Measurements from ENCODE around the gene THSD4.
"Not testable (repeated sequence)": the region's sequence is repeated elsewhere in the genome, so short reads cannot be mapped to it uniquely, and the experiment has no call there.

The THSD4 gene

DNA sequence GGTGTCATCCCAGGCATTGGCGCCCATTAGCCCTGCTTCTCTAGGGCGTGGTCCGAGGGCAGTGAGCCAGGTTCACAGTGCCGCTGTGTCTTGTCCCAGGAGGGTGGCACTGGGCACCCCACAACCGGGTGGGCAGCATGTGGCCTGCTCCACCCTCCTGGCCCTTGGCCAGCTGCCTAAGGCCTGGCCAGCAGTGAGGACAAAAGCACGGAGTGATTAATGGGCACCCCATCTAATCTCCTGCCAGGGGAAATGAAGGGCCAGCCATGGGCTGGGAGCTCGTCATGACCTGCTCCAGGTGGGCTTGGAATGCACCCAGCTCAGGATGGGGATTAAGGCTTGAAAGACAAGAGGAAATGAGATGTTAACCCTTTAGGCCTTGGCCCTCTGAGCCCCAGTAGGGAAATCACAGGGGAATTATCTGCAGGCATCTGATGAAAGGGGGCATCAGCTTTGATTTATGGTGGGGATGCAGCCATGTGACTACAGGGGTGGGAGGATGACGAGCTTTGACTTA, 5.2 kb downstream of the THSD4 start:
- no peak for DNase-seq

DNA sequence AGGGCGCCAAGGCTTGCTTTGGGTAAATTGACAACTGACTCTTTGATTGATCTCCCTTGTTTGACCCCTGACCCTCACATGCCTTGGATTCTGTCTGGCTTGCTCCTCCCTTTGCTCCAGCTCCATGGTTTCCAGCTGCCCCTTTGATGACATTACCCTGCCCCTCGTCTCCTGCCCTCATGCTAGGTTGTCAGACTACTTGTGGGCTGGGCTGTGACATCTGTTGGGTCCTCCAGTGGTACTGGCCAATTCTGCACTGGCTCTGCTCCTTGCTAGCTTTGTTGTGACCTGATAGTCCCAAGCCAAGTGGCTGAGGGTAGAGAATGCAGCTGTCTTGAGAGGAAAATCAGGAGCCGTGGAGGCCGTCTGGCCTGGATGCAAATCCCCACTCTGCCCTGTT, 6.2 kb downstream of the THSD4 start:
- DNase-seq = no peak

DNA sequence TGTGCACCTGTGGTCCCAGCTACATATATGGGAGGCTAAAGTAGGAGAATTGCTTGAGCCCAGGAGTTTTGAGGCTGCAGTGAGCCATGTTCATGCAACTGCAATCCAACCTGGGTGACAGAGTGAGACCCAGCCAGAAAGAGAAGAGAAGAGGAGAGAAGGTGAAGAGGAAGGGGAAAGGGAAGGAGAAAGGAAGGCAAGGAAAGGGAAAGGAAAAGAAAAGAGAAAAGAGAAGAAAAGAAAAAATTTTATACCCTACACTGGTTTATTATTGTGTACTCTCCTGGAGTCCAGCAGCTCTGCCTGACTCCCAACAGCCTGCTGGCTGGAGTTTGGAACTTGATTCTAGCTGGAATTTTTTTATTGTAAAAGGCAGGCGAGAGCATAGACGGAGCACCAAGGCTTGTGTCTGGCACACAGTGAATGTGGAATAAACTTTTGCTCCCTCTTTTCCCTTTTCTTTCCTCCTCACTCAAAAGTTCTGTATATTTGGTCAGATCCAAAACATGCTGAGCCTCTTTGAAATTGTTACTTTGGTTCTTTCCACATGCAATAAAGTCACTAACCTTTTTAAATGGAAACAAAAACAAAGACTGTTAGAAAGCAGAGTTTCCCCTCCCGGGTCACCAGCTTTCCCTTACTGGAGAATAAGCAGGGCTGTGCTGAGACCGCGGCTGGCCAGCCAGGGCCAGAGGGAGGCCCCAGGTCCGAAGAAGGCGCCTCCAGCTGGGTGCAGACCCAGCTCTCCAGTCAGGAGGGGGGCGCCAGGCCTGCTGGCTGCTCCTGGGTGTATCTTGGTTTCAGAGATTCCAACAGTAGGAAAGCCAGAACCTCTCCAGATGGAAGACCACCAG, 9.9 kb downstream of the THSD4 start:
- DNase-seq = no peak

DNA sequence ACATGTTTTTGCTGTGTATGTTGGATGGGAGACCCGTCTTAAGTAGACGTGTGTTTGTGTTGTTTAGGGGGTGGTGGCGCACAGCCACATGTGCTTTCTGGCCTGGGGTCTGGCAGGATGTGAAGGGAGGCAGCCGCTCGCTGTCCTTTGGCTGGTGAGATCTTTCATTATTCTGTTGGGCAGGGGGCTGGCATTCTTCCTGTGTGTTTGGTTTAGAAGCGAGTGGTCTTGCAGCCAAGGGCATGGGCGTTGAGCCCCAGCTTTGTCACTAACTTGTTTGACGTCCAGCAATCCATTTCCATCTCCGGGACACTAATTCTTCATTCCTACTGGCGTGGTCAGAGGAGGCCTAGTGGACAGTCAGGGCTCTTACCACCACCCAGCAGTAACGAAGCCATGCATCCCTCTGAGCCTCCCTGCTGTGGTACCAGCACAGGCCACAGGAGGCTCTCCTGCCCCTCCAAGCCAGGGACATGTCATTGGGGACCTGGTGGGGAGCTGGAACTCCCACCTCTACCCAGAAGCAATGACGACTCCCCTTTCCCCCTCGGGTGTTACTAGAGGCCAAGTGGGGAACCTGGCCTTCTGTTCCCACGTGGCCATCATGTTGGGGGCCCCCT, 10.7 kb downstream of the THSD4 start:
- DNase-seq = no peak

DNA sequence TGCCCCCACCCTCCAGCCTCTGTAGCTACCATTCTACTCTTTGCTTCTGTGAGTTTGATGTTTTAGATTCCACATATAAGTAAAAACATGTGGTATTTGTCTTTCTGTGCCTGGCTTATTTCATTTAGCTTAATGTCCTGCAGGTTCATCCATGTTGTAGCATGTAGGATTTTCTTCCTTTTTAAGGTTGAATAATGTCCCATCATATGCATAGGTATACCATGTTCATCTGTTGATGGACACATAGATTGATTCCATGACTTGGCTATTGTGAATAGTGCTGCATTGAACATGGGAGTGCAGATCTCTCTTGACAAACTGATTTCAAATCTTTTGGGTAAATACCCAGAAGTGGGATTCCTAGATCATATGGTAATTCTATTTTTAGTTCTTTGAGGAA, 11.8 kb downstream of the THSD4 start:
- DNase-seq = no peak

DNA sequence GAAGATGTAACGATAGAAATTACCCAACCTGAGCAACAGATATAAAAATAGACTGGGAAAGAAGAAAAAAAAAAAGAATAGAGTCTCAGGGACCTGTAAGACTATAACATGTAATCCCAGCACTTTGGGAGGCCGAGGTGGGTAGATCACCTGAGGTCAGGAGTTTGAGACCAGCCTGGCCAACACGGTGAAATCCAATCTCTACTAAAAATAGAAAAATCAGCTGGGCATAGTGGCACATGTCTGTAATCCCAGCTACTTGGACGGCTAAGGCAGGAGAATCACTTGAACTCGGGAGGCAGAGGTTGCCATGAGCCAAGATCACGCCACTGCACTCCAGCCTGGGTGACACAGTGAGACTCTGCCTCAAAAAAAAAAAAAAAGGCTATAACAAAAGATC, 12.9 kb downstream of the THSD4 start:
- DNase-seq = not testable (repeated sequence)

DNA sequence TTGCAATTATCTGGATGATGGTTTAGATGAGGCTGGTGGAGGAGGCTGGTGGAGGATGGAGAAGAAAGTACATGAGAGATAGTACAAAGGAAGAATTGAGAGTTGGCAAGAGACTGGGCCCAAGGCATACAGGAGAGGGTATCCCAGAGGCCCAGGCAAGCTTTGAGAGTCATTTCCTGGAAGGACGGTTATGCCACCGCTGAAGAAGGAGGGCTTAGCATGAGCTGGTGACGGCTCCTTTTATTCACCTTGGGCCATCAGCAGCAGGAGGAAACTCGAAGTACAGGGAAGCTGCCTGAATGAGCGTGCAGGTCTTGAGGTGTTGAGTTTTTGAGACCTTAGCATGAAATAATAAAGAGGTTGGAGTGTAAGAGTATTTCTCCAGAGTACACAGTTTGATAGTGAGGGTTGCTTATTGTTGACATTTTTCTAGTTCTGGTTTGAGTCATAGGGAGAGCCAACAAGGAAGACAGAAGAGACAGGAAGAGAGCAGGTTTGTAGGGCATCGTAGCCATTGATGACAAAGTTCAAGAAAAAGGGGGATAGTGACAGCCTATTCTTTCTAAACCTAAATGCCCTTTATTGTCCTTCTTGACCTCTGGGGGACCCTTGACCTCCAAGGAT, 13.8 kb downstream of the THSD4 start:
- no peak for DNase-seq

DNA sequence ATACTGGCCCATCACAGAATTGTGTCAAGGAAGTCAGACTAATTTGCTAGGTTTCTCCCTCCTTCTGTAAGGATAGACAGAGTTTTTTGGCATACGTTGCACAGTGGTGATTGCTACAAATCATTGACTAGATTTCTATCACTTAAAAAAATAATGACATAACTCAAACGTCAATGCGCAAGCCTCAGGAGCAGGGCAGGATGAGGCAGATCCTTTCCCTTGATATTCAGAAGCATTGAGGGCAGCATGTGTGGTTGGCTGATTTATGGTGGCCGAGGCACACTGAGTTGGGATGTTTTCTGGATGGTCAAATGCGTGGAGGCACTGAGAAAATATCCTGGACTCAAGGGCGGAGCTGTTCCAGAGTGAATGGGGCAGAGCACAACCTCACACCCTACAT, 14.4 kb downstream of the THSD4 start:
- DNase-seq = no peak

DNA sequence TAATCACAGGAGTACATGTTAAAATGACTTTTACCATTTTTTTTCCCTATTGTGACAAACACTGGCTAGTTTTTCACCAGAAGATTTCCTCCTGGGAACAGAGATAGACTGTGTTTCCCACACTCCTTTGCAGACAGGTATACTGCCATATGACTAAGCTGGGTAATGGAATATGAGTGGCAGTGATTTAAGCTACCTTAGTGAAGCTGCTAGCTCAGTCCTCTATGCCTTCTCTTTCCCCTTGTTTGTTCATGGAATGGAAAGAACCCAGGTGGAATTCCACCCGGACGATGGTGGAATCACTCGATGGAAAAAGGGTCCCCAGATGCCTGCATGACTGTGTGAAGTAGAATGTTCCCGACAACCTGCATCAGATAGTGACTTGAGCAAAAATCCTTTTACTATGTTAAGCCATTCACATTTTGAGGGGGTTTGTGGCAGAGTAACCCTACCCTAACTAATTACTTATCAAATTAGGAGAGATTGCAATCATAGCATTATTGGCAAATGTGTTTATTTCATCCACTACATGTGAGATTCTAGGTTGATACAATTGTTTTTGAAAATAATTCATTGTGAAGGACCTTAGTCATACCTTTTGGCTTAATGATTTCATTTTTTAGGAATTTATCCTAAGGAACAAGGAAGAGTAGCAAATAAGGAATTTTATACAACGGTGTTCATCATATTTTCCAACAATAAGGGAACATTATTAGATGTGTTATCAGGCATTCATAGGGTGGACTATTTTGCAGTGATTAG, 16.5 kb downstream of the THSD4 start:
- DNase-seq = no peak

DNA sequence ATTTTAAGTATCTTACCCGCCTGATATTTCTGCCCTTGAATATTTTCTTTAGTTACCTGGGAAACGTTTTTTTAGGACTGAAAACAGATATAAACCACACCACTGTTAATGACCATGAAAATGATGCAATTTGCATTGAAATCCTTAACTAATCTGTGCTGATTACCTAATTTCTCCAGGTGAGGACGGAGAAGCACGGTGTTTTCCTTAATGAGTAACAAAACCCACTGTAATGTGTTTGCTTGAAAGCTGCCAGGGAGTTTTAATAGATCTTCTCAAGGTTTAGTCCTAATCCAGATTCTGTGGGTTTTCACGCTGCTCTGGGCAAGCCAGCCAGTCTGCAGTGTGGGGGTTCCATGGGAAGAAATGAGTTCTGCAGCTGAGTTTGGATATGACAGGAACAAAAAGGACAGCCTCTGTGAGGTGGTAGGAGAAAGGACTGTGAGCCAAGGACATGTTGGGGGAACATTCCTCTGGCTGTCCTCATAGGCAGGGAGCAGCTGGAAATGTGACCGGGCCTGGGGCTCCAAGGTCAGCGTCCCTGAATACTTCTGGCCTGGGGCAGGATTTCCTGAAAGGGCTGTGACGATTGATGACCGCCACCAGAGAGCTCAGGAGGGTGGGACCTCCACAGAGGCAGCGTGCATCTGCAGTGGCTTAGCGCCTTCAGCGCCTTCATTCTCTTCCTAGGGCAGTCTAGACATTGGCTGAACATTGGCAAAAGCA, 18.6 kb downstream of the THSD4 start:
- no peak for DNase-seq

DNA sequence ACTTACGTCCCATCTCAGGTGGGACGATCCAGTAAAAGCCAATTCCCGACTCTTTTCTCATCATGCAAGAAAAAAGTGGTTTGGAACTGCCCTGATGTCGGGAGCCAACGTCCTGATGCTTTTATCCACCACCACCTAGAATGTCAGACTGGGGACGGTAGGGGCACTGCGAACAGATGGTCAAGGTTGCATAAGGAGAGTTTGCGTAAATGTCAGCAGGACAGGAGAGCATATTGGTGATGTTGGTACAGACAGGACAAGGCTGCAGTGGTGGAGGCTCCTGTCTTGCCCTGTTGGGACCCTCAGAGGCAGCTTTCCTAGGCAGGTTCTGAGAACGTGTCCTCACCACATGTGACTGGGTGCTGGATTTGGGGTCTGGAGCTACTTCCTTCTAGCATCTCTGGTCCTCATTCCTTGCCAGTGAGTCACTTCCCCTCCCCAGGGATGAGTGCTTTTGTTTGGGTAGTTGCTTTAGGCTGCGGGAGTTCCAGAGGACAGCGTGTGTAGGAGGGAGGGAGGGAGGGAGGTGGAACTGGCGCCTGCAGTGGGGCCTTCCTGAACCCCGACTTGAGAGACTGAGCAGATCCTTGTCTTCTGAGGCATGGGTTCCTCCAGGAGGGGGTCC, 21.0 kb downstream of the THSD4 start:
- no peak for DNase-seq

DNA sequence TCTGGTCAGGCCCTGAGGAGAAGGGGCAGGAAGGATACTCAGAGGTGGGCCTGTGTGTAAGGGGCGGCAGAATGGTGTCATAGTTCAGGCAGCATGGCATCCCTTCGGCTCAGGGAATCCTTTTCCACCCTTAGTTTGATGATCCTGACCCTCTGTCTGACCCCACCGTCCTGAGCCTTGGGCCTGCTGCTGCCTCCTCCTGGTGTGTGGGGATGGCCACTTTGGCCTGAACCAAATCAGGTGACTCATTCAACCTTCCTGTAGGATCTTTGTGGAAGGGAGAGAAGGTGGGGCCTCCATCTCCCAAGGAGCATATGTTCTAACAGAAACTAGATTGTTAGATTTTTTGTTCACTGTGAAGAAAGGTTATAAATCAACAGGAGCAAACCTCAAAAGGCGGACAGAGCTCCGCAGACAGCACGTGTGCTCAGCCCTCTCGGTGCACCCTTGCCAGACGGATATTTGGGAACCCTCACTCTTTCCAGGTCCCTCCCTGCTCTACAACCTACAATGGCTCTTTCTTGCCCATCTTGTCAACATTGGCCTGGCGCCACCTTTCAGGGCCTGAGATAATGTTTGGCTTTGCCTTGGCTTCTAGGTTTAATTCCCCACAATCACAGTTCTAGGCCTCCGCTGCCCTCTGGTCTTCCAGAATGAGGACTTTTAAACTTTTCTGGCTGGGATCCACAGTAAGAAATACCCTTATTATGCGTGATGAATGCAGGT, 21.7 kb downstream of the THSD4 start:
- DNase-seq = no peak

DNA sequence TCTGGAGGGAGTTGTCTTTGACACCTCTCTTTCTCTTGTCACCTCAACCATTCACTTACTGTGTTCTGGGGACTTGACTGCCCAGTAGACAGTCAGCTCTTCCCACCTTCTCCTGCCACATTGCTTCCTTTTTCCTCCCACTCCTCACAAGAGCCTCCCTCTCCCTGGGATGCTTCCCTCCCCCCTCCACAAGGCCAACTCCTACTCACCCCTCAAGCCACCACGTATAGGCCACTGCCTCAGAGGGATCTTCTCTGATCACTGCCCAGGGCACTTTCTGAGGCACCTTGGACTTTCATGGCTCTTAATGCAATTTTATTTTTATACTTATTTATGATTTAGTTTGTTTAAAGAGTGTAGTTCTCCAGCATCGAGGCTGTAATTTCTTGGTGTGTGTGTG, 23.2 kb downstream of the THSD4 start:
- no peak for DNase-seq

DNA sequence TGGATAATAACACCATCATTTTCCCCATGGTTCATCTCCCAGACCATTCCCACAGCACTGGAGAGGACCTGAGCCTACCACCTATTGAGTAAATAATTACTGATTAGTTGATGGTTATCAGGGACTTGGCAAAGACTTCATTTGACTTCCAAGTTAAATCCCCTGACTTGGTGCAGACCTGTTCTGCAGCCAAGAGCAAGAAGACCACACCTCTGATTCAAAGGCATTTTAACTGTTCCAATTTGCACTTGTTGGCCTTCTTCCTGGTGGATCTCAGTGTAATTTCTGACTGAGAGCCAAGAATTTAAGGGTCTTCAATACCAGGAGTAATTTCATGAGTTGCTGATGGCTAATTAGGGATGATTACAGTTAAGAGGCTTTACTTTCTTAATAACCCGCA, 24.0 kb downstream of the THSD4 start:
- DNase-seq = no peak

DNA sequence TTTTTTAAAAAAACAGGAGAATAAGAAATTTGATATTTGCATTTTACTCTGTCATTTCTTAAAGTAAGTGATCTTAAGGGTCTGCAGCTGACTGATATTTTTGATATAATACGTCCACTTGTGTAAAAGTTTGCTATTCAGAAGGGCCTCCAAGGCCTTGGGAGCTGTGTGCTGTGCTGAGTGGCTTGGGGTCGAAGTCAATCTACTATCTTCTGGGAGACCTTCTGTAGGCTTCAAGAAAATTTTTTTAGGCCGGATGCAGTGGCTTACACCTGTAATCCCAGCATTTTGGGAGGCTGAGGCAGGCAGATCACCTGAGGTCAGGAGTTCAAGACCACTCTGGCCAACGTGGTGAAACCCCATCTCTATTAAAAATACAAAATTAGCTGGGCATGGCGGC, 26.3 kb downstream of the THSD4 start:
- no peak for DNase-seq

DNA sequence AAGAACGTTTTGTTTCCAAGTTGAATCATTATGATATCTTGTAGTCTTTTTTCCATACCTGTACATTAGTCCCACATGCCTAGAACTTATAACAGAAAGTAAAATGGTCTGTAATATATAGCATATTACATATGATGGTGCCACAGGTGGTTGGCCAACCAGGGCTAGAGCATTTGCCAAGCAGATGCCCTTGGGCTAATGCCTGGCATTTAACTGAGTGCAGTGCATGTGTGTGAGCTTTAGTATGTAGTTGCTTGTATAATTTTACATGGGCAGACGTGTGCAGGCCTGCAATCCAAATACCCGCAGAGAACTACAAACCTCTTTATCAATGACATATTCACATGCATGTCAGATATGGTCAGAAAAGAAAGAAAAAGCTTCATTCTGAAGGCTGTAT, 27.5 kb downstream of the THSD4 start:
- DNase-seq = no peak

DNA sequence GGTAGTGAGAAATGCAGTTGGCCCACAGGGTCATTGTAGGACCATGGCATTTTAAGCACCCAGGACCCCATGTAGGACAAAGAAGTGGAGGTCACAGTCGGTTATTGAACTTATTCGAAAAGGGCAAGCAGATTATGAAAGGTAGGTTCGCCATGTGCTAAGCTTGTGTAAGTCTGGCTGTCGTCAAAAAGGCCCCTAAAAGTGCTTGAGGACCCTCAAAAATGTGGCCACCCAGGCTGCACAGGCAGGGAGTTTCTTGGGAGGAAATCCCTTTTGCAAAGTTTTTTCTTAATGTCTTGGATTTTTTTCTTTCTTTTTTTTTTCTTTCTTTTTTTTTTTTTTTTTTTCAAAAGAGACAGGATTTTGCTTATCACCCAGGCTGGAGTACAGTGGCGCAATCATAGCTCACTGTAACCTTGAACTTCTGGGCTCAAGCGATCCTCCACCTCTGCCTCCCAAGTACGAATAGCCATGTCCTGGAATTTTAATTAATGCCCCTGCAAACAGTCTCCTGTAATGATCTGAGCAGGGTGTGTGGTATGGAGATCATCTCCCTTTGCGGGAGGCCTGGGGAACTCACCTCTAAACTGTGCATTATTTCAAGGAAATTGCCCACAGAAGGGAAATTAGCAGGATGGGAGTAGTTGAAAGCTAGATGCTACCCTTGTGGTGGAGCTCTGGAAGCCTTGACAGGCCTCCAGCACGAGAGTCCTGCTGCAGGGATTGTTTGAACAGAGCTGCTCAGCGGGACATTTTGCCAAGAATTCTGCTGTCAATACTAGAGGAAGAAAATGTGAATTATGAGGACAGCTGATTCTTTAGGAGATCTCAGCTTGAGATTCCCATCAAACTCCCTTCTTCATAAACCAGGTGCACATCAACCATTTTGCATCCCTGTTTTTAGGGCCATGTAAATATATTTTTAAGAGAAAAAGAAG, 28.4 kb downstream of the THSD4 start:
- DNase-seq = no peak

DNA sequence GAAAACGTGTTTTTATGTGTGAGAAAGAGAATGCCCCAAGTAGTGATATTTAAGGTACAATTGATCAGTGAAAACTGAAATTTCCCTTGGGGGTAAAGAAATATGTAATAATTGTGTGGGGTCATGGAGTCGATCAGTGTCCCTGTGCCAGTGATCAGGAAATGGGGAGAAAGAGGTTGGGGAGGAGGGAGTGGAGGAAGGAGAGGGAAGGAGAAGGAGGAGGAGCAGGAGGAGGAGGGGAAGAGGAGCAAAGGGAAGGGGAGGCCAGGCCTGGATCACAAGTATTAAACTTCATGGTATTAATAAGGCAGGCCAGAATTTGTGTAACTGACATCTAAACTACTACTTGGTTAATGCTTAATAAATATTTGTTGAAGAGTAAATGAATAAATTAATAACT, 30.4 kb downstream of the THSD4 start:
- DNase-seq = no peak

DNA sequence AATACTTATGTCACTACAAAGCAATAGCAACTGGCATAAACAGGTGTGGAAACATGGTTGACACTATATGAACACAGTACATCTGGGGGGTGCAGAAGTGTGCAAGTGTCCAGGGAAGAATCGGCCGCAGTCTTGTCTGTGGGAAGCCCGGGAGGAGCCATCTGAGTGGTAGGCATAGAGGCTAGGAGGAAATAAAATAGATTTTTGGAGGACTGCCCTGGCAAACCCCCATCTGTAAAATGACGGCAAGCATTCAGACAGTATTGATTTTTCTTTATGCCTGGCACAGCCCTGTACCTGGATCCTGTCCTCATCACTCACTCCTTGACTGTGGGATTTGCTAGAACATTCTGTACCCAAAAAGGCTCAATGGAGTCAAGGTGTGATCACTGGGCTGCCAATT, 31.3 kb downstream of the THSD4 start:
- DNase-seq = no peak

Measured in amygdala (tissue), 56 donors.